ENCODE results near the gene NPC1. TPM values are rescaled to one million over a fixed set of nuclear protein-coding genes. Genes with fewer than 3 reads are reported as not detected.

NPC1 gene
- total RNA-seq, 1 donor from 2014 or later = 100 TPM

DNA sequence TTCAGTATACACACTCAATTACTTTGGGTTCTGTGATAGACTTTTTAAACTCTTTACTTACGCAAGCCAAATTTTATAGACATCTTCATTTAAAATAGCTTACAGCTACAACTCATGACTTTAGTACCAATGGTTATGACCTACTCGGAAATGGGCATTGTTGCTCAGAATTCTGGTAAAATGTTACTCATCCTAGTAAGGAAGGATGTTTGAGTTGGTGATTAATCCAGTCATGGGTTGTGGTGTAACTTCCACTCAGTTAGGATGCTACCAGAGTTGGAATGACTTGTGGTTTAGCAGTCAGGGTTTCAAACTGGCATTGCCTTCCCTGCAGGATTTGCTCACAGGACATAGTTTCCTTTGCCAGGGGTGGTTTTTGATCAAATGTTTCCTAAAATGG, 7.4 kb upstream of the NPC1 start:
- DNase-seq (ENCODE audit: low read depth) (peak; percentile 98), FAIRE-seq (no peak)
- TF ChIP-seq, protein P1, sequence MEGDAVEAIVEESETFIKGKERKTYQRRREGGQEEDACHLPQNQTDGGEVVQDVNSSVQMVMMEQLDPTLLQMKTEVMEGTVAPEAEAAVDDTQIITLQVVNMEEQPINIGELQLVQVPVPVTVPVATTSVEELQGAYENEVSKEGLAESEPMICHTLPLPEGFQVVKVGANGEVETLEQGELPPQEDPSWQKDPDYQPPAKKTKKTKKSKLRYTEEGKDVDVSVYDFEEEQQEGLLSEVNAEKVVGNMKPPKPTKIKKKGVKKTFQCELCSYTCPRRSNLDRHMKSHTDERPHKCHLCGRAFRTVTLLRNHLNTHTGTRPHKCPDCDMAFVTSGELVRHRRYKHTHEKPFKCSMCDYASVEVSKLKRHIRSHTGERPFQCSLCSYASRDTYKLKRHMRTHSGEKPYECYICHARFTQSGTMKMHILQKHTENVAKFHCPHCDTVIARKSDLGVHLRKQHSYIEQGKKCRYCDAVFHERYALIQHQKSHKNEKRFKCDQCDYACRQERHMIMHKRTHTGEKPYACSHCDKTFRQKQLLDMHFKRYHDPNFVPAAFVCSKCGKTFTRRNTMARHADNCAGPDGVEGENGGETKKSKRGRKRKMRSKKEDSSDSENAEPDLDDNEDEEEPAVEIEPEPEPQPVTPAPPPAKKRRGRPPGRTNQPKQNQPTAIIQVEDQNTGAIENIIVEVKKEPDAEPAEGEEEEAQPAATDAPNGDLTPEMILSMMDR (IDR thresholded peaks at IDR 0.05; ENCODE audit: insufficient read depth, low read length, severe bottlenecking) = no peak
- Histone ChIP-seq H3K4me3 (ENCODE audit: low read depth, low read length) (no peak overlapping the region), H3K27me3 (ENCODE audit: control insufficient read depth, insufficient read depth, low read length) (no peaks in the 10 kb centered on the region), H3K36me3 (ENCODE audit: control insufficient read depth, insufficient read depth, low read length) (no peaks in the 10 kb centered on the region)

DNA sequence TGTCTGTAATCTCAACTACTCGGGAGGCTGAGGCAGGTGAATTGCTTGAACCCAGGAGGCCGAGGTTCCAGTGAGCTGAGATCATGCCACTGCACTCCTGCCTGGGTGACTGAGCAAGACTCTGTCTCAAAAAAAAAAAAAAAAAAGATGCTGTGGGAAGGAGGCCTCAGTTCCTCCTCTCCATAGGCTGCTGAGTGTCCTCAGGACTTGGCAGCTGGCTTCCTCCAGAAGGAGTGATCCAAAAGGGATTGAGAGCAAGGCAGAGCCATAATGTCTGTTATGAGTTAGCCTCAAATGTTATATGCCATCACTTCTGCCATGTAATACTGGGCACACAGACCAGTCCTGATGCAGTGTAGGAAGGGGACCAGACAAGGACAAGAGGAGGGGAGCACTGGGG, 6.6 kb upstream of the NPC1 start:
- TF ChIP-seq, protein P1 (IDR thresholded peaks at IDR 0.05; ENCODE audit: insufficient read depth, low read length, severe bottlenecking) = no peak
- Histone ChIP-seq H3K36me3 (ENCODE audit: control insufficient read depth, insufficient read depth, low read length) (no peaks in the 10 kb centered on the region), H3K27me3 (ENCODE audit: control insufficient read depth, insufficient read depth, low read length) (no peaks in the 10 kb centered on the region), H3K4me3 (ENCODE audit: low read depth, low read length) (no peak overlapping the region)
- FAIRE-seq (no peak), DNase-seq (ENCODE audit: low read depth) (no peak)

- Histone ChIP-seq H3K4me3 (ENCODE audit: low read depth, low read length) (no peak overlapping the region), H3K27me3 (ENCODE audit: control insufficient read depth, insufficient read depth, low read length) (no peaks in the 10 kb centered on the region), H3K36me3 (ENCODE audit: control insufficient read depth, insufficient read depth, low read length) (no peaks in the 10 kb centered on the region)
- TF ChIP-seq, protein P1 (IDR thresholded peaks at IDR 0.05; ENCODE audit: insufficient read depth, low read length, severe bottlenecking) = no peak
- FAIRE-seq (no peak), DNase-seq (ENCODE audit: low read depth) (no peak)
Observed at GRCh38 chr18:23591011-23591410, 4.7 kb upstream of the NPC1 start.

GRCh38 chr18:23588836-23589560, 2.7 kb upstream of the NPC1 start:
- TF ChIP-seq, protein P1 (IDR thresholded peaks at IDR 0.05; ENCODE audit: insufficient read depth, low read length, severe bottlenecking) = no peak
- no peak for FAIRE-seq
- DNase-seq (ENCODE audit: low read depth) = peak; percentile 42
- Histone ChIP-seq H3K27me3 (ENCODE audit: control insufficient read depth, insufficient read depth, low read length) (no peaks in the 10 kb centered on the region), H3K36me3 (ENCODE audit: control insufficient read depth, insufficient read depth, low read length) (no peaks in the 10 kb centered on the region), H3K4me3 (ENCODE audit: low read depth, low read length) (no peak overlapping the region)

DNA sequence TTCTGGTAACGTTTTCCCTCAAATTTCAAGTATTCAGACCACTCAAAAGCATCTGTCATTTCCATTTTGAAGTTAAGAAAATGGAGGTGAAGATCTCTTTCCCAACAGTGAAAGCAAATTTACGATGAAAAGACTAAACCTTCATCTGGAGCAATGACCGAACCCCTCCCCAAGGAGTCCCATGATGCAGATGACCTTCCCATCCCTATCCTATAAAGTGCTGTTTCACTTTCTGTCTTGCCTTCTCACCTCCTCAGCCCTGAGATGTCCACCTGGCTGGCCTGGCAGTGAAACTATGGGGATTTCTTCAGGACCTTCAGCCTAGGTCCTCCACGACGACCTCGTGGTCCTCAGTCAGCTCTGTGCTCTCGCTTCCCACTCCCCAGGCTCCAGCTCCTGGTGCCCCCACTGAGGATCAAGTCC, 925 bp upstream of the NPC1 start:
- Histone ChIP-seq H3K36me3 (ENCODE audit: control insufficient read depth, insufficient read depth, low read length) (no peaks in the 10 kb centered on the region), H3K4me3 (ENCODE audit: low read depth, low read length) (no peak overlapping the region), H3K27me3 (ENCODE audit: control insufficient read depth, insufficient read depth, low read length) (no peaks in the 10 kb centered on the region)
- FAIRE-seq (no peak), DNase-seq (ENCODE audit: low read depth) (no peak)
- TF ChIP-seq, protein P1 (IDR thresholded peaks at IDR 0.05; ENCODE audit: insufficient read depth, low read length, severe bottlenecking) = no peak

DNA sequence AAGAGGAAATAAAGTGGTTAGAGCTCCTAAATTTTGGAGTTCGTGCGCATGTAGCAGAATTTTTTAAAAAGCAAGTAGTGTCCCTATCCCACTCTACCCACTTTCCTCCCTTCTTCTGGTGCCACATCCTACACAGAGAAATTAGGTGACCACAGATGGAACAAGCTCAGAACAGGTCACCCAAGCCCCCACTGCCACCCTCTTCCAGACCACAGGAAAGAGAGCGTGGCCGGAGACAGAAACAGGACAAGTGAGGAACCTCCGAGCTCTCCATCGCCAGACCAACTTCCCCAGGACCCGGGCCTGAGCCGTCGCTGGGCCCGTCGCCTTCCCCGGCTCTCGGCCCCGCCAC, 433 bp downstream of the NPC1 start:
- FAIRE-seq (no peak), DNase-seq (ENCODE audit: low read depth) (no peak)
- H3K36me3 ChIP-seq (ENCODE audit: control insufficient read depth, insufficient read depth, low read length) = no peaks in the 10 kb centered on the region
- TF ChIP-seq, protein P1 (IDR thresholded peaks at IDR 0.05; ENCODE audit: insufficient read depth, low read length, severe bottlenecking) = no peak
- no peaks in the 10 kb centered on the region for H3K27me3 ChIP-seq (ENCODE audit: control insufficient read depth, insufficient read depth, low read length)
- peak overlapping the region; percentile 73 for H3K4me3 ChIP-seq (ENCODE audit: low read depth, low read length)

All from bronchial epithelial cell (primary cell).